PC-3 (cell line): ENCODE measurements around the gene STK31.

Experiments
- CTCF ChIP-seq: fragments of 300-600 bp; sonication (generic); conservative IDR thresholded peaks from 2 replicates; pipeline ENCODE4 v1.5.1; 2017; ENCODE audit warnings: antibody characterized with exemption, low read depth, mild to moderate bottlenecking, low read length
- EZH2 ChIP-seq: fragments of 300-600 bp; sonication (generic); IDR thresholded peaks from one replicate; pipeline ENCODE4 v1.6.1; 2017; ENCODE audit warnings: antibody characterized with exemption, mild to moderate bottlenecking, low read length; ENCODE audit not compliant: unreplicated experiment

GRCh38 chr7:23687011-23687410 lies 23.0 kb upstream of the STK31 start:
- no peak for TF ChIP-seq CTCF
- no peak for TF ChIP-seq EZH2
